ENCODE results near the gene PPIE.

DNA sequence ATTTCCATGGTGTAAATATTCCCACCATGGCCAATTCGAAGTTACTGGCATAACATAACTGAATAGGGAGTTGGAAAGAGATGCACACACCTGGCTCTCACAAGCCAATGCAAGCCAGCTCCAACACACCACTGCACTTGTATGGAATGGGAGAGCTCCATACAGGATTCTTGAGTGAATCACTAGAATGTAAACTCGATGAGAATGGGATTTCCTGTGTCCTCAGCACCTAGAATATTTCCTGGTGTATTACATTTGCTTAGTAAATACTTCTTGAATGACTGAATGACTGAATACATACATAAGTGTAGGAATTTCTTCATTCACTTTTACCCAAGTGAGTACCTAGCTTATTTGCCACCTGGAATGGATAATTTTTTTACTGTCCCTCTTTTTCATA is 16.2 kb upstream of the PPIE start:
- TF ChIP-seq, protein P1, sequence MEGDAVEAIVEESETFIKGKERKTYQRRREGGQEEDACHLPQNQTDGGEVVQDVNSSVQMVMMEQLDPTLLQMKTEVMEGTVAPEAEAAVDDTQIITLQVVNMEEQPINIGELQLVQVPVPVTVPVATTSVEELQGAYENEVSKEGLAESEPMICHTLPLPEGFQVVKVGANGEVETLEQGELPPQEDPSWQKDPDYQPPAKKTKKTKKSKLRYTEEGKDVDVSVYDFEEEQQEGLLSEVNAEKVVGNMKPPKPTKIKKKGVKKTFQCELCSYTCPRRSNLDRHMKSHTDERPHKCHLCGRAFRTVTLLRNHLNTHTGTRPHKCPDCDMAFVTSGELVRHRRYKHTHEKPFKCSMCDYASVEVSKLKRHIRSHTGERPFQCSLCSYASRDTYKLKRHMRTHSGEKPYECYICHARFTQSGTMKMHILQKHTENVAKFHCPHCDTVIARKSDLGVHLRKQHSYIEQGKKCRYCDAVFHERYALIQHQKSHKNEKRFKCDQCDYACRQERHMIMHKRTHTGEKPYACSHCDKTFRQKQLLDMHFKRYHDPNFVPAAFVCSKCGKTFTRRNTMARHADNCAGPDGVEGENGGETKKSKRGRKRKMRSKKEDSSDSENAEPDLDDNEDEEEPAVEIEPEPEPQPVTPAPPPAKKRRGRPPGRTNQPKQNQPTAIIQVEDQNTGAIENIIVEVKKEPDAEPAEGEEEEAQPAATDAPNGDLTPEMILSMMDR (IDR thresholded peaks at IDR 0.05), result no peak
- TF ChIP-seq ZFX (IDR thresholded peaks at IDR 0.05; ENCODE audit: borderline replicate concordance), result no peak

Data from 22Rv1 (cell line).